ENCODE data around the gene ZBTB8OS.

ZBTB8OS gene

DNA sequence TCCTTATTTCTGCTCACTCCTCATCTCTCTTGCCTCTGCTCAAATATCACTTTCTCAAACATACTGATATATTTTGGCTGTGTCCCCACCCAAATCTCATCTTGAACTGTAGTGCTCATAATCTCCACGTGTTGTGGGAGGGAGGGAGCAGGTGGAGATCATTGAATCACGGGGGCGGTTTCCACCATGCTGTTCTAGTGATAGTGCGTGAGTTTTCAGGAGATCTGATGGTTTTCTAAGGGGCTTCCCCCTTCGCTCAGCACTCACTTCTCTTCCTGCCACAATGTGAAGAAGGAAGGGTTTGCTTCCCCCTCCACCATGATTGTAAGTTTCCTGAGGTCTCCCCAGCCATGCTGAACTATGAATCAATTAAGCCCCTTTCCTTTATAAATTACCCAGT lies 26.6 kb downstream of the ZBTB8OS start:
- no peak for TF ChIP-seq CTCF (IDR thresholded peaks at IDR 0.05; ENCODE audit: insufficient read depth, low read length, missing control alignments)
- no peak overlapping the region for H3K4me3 ChIP-seq (ENCODE audit: low read depth, low read length)
- POLR2A ChIA-PET: no interaction called here
- DNase-seq (ENCODE audit: low read depth, low spot score): no peak
- CTCF ChIA-PET: no interaction called here

GRCh38 chr1:32622806-32623681 lies 27.3 kb downstream of the ZBTB8OS start:
- ChIA-PET CTCF (interaction anchor here (1.0 to 1.3 kb wide), 3 partner anchors 102 to 222 kb away, joined by 3 to 4 read pairs (median 3); no protein-coding TSS in a partner anchor), POLR2A (no interaction called here)
- H3K4me3 ChIP-seq (ENCODE audit: low read depth, low read length): no peak overlapping the region
- TF ChIP-seq CTCF (IDR thresholded peaks at IDR 0.05; ENCODE audit: insufficient read depth, low read length, missing control alignments): no peak
- no peak for DNase-seq (ENCODE audit: low read depth, low spot score)

DNA sequence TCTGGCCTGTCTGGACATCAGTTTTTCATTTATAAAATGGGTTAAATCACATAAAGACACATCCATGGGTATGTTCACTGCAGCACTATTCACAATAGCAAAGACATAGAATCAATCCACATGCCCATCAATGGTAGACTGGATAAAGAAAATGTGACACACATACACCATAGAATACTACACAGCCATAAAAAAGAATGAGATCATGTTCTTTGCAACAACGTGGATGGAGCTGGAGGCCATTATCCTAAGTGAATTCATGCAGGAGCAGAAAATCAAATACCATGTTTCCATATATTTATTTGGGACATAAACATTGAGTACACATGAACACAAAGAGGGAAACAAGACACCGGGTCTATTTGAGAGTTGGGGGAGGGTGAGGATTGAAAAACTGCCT lies 28.1 kb downstream of the ZBTB8OS start:
- no peak overlapping the region for H3K4me3 ChIP-seq (ENCODE audit: low read depth, low read length)
- no peak for DNase-seq (ENCODE audit: low read depth, low spot score)
- no peak for TF ChIP-seq CTCF (IDR thresholded peaks at IDR 0.05; ENCODE audit: insufficient read depth, low read length, missing control alignments)
- POLR2A ChIA-PET: no interaction called here
- CTCF ChIA-PET: interaction anchor here (0.6 to 1.3 kb wide), 3 partner anchors 53 to 221 kb away, joined by 3 to 4 read pairs (median 3); no protein-coding TSS in a partner anchor

- POLR2A ChIA-PET: no interaction called here
- CTCF ChIA-PET: interaction anchor here (0.6 to 2.4 kb wide), 27 partner anchors 9 to 226 kb away, joined by 3 to 21 read pairs (median 4); partner anchors contain the start of genes BSDC1 and ZBTB8A
- TF ChIP-seq CTCF (IDR thresholded peaks at IDR 0.05; ENCODE audit: insufficient read depth, low read length, missing control alignments): no peak
- DNase-seq (ENCODE audit: low read depth, low spot score): no peak
- H3K4me3 ChIP-seq (ENCODE audit: low read depth, low read length): no peak overlapping the region
Measured at GRCh38 chr1:32619701-32620485, 30.5 kb downstream of the ZBTB8OS start.

DNA sequence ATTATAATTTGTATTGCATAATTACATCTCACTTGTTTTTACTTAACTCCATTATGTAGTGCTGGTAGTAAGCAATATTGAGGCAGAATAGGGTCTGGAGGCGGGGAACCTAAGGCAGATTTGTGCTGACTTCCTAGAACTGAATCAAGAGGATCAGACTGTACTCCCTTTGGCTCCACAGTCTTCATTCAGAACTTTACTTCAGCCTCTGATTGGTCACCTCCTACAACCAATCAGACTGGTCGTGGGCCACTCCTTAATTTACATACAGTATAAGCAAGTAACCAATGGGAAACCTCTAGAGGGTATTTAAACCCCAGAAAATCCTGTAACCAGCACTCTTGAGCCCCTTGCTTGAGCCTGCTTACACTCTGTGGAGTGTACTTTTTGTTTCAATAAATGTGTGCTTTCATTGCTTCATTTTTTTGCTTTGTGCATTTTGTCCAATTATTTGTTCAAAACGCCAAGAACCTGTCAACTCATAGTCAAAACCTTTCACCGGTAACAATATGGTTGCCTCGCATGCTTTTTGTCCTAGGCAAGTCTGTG lies 31.6 kb downstream of the ZBTB8OS start:
- no peak overlapping the region for H3K4me3 ChIP-seq (ENCODE audit: low read depth, low read length)
- DNase-seq (ENCODE audit: low read depth, low spot score): no peak
- no peak for TF ChIP-seq CTCF (IDR thresholded peaks at IDR 0.05; ENCODE audit: insufficient read depth, low read length, missing control alignments)
- ChIA-PET CTCF (interaction anchor here (0.8 to 2.4 kb wide), 4 partner anchors 13 to 154 kb away, joined by 3 to 19 read pairs (median 6); no protein-coding TSS in a partner anchor), POLR2A (no interaction called here)

DNA sequence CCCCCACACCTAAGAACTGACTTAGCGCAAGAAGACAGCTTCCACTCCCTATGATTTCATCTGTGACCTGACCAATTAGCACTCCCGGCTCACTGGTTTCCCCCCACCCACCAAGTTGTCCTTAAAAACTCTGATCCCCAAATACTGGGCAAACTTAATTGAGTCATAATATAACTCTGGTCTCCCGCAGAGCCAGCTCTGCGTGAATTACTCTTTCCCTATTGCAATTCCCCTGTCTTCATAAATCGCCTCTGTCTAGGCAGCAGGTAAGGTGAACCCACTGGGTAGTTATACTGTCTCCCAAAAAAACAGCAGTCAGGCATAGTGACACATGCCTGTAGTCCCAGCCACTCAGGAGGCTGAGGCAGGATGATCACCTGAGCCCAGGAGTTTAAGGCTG lies 36.9 kb downstream of the ZBTB8OS start:
- no peak overlapping the region for H3K4me3 ChIP-seq (ENCODE audit: low read depth, low read length)
- DNase-seq (ENCODE audit: low read depth, low spot score): no peak
- ChIA-PET POLR2A (no interaction called here), CTCF (no interaction called here)
- TF ChIP-seq CTCF (IDR thresholded peaks at IDR 0.05; ENCODE audit: insufficient read depth, low read length, missing control alignments): no peak
